ENCODE results near the gene SLC4A7.

- TF ChIP-seq CTCF (IDR thresholded peaks at IDR 0.05), result no peak
- no peak for TF ChIP-seq POLR2AphosphoS5 (IDR thresholded peaks at IDR 0.05)
Observed at GRCh38 chr3:27358372-27358771, 125.8 kb downstream of the SLC4A7 start.
